D721Med (cell line): ENCODE data around the gene ZNF462.

Source experiments
- DNase-seq: peaks from one replicate; pipeline ENCODE4 v3.0.0; 2011; ENCODE audit warnings: low spot score; ENCODE audit not compliant: insufficient read length
- FAIRE-seq: peaks from 2 replicates; lab custom pipeline; 2011; peaks lifted over from hg19 to GRCh38; lab: Jason Lieb, UNC
- TF ChIP-seq, protein P1 (sequence below): IDR thresholded peaks from 2 replicates; pipeline ENCODE4 v1.5.1; 2012; ENCODE audit warnings: mild to moderate bottlenecking, control low read depth; ENCODE audit not compliant: insufficient read depth; ENCODE audit errors: missing control alignments

ZNF462 gene, protein sequence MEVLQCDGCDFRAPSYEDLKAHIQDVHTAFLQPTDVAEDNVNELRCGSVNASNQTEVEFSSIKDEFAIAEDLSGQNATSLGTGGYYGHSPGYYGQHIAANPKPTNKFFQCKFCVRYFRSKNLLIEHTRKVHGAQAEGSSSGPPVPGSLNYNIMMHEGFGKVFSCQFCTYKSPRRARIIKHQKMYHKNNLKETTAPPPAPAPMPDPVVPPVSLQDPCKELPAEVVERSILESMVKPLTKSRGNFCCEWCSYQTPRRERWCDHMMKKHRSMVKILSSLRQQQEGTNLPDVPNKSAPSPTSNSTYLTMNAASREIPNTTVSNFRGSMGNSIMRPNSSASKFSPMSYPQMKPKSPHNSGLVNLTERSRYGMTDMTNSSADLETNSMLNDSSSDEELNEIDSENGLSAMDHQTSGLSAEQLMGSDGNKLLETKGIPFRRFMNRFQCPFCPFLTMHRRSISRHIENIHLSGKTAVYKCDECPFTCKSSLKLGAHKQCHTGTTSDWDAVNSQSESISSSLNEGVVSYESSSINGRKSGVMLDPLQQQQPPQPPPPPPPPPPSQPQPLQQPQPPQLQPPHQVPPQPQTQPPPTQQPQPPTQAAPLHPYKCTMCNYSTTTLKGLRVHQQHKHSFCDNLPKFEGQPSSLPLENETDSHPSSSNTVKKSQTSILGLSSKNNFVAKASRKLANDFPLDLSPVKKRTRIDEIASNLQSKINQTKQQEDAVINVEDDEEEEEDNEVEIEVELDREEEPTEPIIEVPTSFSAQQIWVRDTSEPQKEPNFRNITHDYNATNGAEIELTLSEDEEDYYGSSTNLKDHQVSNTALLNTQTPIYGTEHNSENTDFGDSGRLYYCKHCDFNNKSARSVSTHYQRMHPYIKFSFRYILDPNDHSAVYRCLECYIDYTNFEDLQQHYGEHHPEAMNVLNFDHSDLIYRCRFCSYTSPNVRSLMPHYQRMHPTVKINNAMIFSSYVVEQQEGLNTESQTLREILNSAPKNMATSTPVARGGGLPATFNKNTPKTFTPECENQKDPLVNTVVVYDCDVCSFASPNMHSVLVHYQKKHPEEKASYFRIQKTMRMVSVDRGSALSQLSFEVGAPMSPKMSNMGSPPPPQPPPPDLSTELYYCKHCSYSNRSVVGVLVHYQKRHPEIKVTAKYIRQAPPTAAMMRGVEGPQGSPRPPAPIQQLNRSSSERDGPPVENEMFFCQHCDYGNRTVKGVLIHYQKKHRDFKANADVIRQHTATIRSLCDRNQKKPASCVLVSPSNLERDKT (N-terminal part only)

DNA sequence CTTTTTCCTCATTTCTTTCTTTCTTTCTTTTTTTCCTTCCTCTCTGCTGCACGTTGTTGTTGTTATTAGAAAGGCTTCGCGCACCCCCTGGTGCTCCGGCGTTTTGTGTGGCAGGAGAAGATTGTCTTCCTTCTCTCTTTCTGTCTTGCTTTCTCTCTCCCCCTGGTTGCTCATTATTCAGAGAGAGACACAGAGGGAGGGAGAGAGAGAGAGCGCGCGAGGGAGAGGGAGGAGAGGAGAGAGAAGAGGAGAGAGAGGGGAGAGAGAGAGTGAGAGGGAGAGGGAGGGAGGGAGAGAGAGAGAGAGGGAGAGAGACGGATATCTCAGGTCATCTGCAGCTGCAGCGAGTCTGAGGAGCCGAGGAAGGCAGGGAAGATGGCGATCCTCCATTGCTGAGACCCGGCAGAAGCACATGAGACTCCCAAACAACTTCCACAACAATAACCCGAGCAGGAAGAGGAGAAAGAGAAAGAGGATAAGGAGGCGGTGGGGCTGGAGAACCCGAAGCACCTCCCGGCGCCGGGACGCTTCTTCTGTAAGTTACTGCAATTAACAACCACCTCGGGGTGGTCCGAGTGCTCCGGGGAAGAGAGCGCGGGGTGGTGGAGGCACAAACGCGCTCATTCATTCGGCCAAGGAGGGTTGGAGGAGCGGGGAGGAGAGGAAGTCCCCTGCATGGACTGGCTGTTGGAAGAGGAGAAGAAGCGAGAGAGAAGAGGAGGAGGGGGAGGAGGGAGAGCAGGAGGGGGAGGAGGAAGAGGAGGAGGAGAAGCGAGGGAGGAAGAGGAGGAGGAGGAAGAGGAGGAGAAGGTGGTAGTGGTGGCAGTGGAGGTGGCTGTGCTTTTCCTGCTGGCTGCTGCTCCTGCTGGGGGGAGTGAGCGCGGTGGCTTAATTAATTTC lies at the start of gene ZNF462:
Gene ZNF462, plus strand, starts transcription at position 346 of the 900 bp plus-strand sequence. CDS start 60,218 bp downstream, outside the sequence.
- TF ChIP-seq, protein P1, sequence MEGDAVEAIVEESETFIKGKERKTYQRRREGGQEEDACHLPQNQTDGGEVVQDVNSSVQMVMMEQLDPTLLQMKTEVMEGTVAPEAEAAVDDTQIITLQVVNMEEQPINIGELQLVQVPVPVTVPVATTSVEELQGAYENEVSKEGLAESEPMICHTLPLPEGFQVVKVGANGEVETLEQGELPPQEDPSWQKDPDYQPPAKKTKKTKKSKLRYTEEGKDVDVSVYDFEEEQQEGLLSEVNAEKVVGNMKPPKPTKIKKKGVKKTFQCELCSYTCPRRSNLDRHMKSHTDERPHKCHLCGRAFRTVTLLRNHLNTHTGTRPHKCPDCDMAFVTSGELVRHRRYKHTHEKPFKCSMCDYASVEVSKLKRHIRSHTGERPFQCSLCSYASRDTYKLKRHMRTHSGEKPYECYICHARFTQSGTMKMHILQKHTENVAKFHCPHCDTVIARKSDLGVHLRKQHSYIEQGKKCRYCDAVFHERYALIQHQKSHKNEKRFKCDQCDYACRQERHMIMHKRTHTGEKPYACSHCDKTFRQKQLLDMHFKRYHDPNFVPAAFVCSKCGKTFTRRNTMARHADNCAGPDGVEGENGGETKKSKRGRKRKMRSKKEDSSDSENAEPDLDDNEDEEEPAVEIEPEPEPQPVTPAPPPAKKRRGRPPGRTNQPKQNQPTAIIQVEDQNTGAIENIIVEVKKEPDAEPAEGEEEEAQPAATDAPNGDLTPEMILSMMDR = peak; percentile 32
- DNase-seq (no peak), FAIRE-seq (no peak)

DNA sequence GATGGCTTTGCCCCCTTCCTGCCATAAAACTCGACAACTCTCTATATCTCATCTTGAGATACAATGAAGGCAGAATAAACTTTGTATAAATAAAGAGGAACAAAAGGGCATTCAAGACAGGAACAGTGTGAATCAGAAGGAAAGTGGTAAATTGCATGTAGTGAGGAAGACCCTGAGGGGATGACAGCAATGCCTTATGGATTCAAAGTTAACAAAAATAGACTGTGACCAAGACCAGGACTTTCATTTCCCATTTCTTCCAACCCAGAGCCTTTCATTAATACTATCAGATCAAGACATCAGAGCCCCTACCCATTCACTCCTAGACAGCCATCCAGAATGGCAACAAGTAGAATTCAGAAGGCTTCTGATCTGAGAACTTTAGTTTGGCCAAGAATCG lies 46.4 kb upstream of the ZNF462 start:
- TF ChIP-seq, protein P1 = no peak
- FAIRE-seq (no peak), DNase-seq (no peak)

DNA sequence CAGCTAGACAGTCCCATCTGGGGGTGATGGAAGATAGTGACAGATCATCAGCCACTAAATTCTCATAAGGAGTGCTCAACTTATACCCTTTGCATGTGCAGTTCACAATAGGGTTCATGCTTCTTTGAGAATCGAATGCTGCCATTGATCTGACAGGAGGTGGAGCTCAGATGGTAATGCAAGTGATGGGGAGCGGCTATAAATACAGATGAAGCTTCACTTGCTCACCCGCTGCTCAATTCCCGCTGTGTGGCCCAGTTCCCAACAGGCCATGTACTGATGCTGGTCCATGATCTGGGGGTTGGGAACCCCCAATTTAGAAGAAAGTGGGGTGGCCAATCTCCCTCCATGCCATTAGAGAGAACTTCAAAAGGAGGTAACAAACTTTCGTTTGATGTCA lies 44.9 kb upstream of the ZNF462 start:
- no peak for FAIRE-seq

DNA sequence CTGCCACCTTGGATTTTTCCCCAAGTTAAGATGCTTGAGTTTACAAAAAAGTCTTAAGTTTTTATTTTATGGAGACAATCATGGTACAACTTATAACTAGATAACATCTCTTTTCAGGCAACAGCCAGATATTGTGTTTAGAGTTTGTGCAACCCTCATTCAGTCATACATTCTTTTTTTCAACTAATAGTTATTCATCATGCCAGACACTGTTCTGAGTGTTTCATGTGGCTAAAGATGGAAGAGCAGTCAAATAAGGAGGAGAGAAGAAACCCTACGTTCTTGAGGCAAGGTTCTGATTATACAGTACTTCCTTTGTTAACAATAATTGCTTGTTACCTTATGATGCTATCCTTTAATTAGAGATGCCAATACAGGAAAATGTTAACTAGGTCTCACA lies 42.1 kb upstream of the ZNF462 start:
- DNase-seq (no peak), FAIRE-seq (no peak)
- TF ChIP-seq, protein P1 = no peak

More for the DNA sequence above, 44.9 kb upstream of the ZNF462 start:
- DNase-seq = no peak
- TF ChIP-seq, protein P1 = no peak

DNA sequence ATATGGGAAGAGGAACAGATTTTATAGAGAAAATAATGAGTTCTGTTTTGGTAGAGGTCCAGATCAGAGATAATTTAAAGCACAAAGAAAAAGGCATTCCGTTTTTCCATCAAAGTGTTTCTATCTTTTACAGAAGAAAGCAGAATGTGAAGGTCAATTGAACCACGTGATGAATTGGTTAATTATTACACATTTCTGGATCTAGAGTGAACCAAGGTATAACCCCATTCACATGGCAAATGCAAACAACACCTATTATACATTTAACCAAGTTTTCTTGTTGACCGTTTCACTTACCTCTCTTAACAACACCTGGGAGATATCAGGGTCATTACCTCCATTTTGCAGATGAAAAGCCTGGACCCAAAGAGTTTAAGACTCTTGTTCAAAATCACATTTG lies 34.9 kb upstream of the ZNF462 start:
- DNase-seq = no peak
- TF ChIP-seq, protein P1 = no peak
- FAIRE-seq = no peak

DNA sequence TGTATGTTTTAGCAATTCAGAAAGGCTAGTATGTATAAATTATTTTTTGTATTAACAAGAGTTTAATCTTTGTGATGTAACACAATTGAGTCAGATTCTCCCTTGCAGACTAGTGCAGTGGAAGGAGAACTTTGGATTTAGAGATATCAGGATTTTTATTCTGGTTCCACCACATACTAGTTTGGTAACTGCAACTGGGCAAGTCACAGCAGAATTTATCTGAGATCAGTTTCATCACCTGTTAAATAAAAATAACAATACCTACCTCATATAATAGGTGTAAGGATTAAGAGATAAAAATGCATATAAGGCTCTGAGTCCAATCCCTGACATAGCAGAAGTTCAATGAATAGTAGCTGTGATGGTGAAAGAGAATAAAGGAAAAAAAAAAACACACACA lies 34.0 kb upstream of the ZNF462 start:
- no peak for DNase-seq
- no peak for FAIRE-seq

More for the DNA sequence above, 34.0 kb upstream of the ZNF462 start:
- TF ChIP-seq, protein P1 = no peak
